Uterus (tissue), 2 donors: ENCODE measurements around the gene STRA6.

Experiments
- CTCF ChIP-seq, 4 experiments: fragments of 200-600 bp in 2 of 4; fragments of 450-650 bp in 2 of 4; sonication (generic) in 2 of 4; IDR thresholded peaks; one replicate each; pipeline ENCODE4 v1.5.1; 2016 to 2019; ENCODE audit warnings: antibody characterized with exemption in 4 of 4, mild to moderate bottlenecking in 2 of 4, moderate library complexity in 1 of 4
- POLR2A ChIP-seq, 2 donors: fragments of 450-650 bp; IDR thresholded peaks; one replicate each; pipeline ENCODE4 v1.6.1; 2016; ENCODE audit warnings: antibody characterized with exemption in 2 of 2, mild to moderate bottlenecking in 1 of 2, moderate library complexity in 1 of 2

GRCh38 chr15:74215958-74216357 lies 13.4 kb upstream of the STRA6 start:
- TF ChIP-seq CTCF (IDR thresholded peaks at IDR 0.05) (no peak), POLR2A (IDR thresholded peaks at IDR 0.05) (no peak)
